Activated CD8-positive, alpha-beta T cell treated with anti-CD3 and anti-CD28 coated beads for 36 hours (primary cell): ENCODE results near the gene RNF126. TPM values are rescaled to one million over a fixed set of nuclear protein-coding genes. Genes with fewer than 3 reads are reported as not detected.
"Not testable (repeated sequence)": the region's sequence is repeated elsewhere in the genome, so short reads cannot be mapped to it uniquely, and the experiment has no call there.

ENCODE experiments used
- ATAC-seq: fragments of 200-7000 bp; cut with Tn5 transposase; one replicate; pipeline ENCODE4 v1.10.0; 2021; ENCODE audit warnings: mild to moderate bottlenecking, moderate library complexity
- CTCF ChIA-PET: fragments of 350-600 bp; sonication (Branson Sonifier 250); formaldehyde crosslinking; loops from one replicate; lab custom pipeline; 2021; ENCODE audit warnings: antibody characterized with exemption; lab: Charles Lee
- POLR2A ChIA-PET: fragments of 350-600 bp; sonication (Branson Sonifier 250); formaldehyde crosslinking; loops from one replicate; lab custom pipeline; 2021; ENCODE audit warnings: antibody characterized with exemption; lab: Charles Lee
- DNase-seq: peaks from one replicate; pipeline ENCODE4 v3.0.0-alpha.2; 2020
- H3K27ac Mint-ChIP-seq: one replicate; pipeline ENCODE4 v1.8.0; 2021; ENCODE audit warnings: mild to moderate bottlenecking, mixed read lengths
- H3K27me3 Mint-ChIP-seq: one replicate; pipeline ENCODE4 v1.8.0; 2021; ENCODE audit warnings: mixed read lengths
- H3K36me3 Mint-ChIP-seq: one replicate; pipeline ENCODE4 v1.8.0; 2021; ENCODE audit warnings: low read depth, mixed read lengths
- H3K4me1 Mint-ChIP-seq: one replicate; pipeline ENCODE4 v1.8.0; 2021; ENCODE audit warnings: low read depth, mixed read lengths
- H3K4me3 Mint-ChIP-seq: one replicate; pipeline ENCODE4 v1.8.0; 2021; ENCODE audit warnings: mild to moderate bottlenecking, moderate library complexity, mixed read lengths
- H3K9me3 Mint-ChIP-seq: one replicate; pipeline ENCODE4 v1.8.0; 2021; ENCODE audit warnings: mixed read lengths
- intact Hi-C: fragments of 100-400 bp; cut with micrococcal nuclease; formaldehyde crosslinking; loops from one replicate; pipeline ENCODE4 v1.10.0; 2022
- total RNA-seq, 2 experiments: library from RNA; stranded (reverse); gene quantifications; one replicate each; pipeline ENCODE4 v1.2.3, GENCODE V29; 2021
- TF ChIP-seq, protein P1 (sequence below): fragments of 200-600 bp; IDR thresholded peaks from one replicate; pipeline ENCODE4 v1.8.0; 2022; ENCODE audit warnings: antibody characterized with exemption, mild to moderate bottlenecking

RNF126 gene
- total RNA-seq, 2 experiments from 2014 or later = 99.1 to 101 TPM

DNA sequence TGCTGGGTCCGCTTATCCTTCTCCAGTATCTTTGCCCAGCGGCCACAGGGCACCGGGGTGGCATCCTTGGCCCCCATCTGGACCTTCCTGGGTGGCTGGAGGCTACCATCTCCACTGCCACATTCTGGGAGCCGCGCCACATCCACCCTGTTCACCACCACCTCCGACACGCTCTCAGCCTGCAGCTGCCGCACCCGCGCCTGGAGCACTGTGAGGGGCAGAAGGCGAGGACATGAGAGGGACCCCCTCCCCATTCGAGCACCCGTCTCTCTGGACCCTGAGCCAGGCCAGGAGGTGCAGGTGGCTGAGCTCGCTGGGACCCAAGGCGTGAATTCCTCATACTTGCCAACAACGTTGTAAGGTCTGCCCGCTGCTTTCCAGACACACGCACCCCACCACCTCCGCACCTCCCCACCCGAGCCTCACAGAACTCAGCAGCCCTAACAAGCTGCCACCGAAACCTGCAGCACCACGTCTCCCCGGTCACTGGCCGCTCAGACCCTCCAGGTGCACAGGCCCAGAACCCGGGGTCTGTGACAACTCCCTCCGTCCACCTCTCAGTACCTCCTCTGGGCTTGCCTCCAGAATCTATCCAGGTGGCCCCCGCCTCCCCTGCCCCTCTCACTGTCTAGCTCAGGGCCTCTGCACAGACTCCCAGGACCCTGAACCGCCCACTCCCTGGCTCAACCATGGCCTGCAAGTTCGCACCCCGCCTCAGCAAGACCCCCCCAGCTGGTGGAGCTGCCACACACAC lies 32.9 kb downstream of the RNF126 start:
- no peaks in the 10 kb centered on the region for H3K9me3 Mint-ChIP-seq
- peaks cover 19% of the 10 kb centered on the region for H3K4me1 Mint-ChIP-seq
- peaks cover 39% of the 10 kb centered on the region for H3K36me3 Mint-ChIP-seq
- H3K4me3 Mint-ChIP-seq = no peak overlapping the region
- TF ChIP-seq, protein P1, sequence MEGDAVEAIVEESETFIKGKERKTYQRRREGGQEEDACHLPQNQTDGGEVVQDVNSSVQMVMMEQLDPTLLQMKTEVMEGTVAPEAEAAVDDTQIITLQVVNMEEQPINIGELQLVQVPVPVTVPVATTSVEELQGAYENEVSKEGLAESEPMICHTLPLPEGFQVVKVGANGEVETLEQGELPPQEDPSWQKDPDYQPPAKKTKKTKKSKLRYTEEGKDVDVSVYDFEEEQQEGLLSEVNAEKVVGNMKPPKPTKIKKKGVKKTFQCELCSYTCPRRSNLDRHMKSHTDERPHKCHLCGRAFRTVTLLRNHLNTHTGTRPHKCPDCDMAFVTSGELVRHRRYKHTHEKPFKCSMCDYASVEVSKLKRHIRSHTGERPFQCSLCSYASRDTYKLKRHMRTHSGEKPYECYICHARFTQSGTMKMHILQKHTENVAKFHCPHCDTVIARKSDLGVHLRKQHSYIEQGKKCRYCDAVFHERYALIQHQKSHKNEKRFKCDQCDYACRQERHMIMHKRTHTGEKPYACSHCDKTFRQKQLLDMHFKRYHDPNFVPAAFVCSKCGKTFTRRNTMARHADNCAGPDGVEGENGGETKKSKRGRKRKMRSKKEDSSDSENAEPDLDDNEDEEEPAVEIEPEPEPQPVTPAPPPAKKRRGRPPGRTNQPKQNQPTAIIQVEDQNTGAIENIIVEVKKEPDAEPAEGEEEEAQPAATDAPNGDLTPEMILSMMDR = no peak
- no peak for ATAC-seq
- no peak for DNase-seq
- H3K27me3 Mint-ChIP-seq = no peaks in the 10 kb centered on the region
- H3K27ac Mint-ChIP-seq = no peak overlapping the region
- intact Hi-C loops = no loop called here
- ChIA-PET POLR2A (interaction anchor here (2.3 kb wide), 1 partner anchor 18 kb away, joined by 6 read pairs; no protein-coding TSS in a partner anchor), CTCF (interaction anchor here (1.5 kb wide), 1 partner anchor 46 kb away, joined by 4 read pairs; no protein-coding TSS in a partner anchor)

DNA sequence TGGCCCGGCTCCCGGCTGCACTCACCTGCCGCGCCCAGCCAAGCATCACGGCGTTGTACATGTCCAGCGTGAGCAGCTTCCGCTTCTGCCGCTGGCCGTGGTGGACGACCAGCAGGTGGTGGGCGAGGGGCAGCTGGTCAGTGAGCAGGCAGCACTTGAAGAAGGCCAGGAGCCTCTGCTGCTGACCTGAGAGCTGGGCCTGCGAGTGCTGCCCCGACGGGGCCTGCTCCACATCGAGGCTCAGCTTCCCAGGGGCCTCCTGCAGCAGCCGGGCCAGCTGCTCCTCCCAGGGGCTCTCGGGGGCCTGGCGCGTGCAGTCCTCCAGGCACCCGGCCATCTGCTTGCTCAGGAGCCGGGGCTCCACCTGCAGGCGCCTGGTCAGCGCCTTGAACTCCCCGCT lies 33.5 kb downstream of the RNF126 start:
- Mint-ChIP-seq H3K36me3 (peaks cover 39% of the 10 kb centered on the region), H3K4me1 (peaks cover 19% of the 10 kb centered on the region)
- ATAC-seq, H3K4me3 Mint-ChIP-seq, DNase-seq, intact Hi-C loops, H3K27me3 Mint-ChIP-seq, POLR2A ChIA-PET, H3K9me3 Mint-ChIP-seq, H3K27ac Mint-ChIP-seq: not testable (repeated sequence)
- CTCF ChIA-PET = interaction anchor here (1.5 kb wide), 1 partner anchor 45 kb away, joined by 4 read pairs; no protein-coding TSS in a partner anchor

DNA sequence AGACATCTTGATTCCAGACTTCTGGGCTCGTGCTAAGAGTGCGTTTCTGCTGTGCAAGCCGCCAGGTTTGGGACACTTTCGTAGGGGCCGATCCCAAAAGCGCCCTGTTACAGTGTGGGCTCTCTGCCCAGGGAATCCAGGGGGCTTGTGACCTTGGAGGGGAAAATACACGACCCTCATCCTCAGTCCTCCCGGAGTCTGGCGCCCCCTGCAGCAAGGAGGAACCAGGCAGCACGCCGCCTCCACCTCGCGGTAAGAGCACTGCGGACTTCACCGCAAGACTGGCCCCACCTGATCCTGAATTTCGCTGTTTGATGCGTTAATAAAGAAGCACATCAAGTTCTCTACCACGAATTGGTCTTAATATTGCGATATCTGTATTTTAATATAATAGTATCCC lies 34.8 kb downstream of the RNF126 start:
- DNase-seq (peak; percentile 35), ATAC-seq (no peak)
- H3K9me3 Mint-ChIP-seq = no peaks in the 10 kb centered on the region
- no peaks in the 10 kb centered on the region for H3K27me3 Mint-ChIP-seq
- TF ChIP-seq, protein P1 = peak; percentile 51
- intact Hi-C loops = no loop called here
- no peak overlapping the region for H3K27ac Mint-ChIP-seq
- POLR2A ChIA-PET = interaction anchor here (0.7 kb wide), 1 partner anchor 45 kb away, joined by 3 read pairs; no protein-coding TSS in a partner anchor
- CTCF ChIA-PET = interaction anchor here (1.5 kb wide), 1 partner anchor 44 kb away, joined by 4 read pairs; no protein-coding TSS in a partner anchor
- peaks cover 19% of the 10 kb centered on the region for H3K4me1 Mint-ChIP-seq
- H3K4me3 Mint-ChIP-seq = no peak overlapping the region
- peaks cover 39% of the 10 kb centered on the region for H3K36me3 Mint-ChIP-seq

DNA sequence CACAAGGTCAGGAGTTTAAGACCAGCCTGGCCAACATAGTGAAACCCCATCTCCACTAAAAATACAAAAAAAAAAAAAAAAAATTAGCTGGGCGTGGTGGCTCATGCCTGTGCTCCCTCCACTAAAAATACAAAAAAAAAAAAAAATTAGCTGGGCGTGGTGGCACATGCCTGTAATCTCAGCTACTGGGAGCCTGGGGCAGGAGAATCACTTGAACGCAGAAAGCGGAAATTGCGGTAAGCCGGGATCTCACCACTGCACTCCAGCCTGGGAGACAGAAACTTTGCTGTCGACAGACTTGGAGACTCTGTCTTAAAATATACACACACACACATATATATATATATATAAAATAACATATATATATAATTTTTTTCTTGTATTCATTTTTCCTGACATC lies 36.4 kb downstream of the RNF126 start:
- H3K9me3 Mint-ChIP-seq, H3K27ac Mint-ChIP-seq, DNase-seq, H3K27me3 Mint-ChIP-seq, ATAC-seq, H3K4me3 Mint-ChIP-seq, intact Hi-C loops: not testable (repeated sequence)
- POLR2A ChIA-PET = interaction anchor here (0.6 kb wide), 1 partner anchor 83 kb away, joined by 3 read pairs; no protein-coding TSS in a partner anchor
- peaks cover 28% of the 10 kb centered on the region for H3K36me3 Mint-ChIP-seq
- H3K4me1 Mint-ChIP-seq = peaks cover 14% of the 10 kb centered on the region
- CTCF ChIA-PET = interaction anchor here (1.0 to 2.0 kb wide), 3 partner anchors 42 to 116 kb away, joined by 3 to 6 read pairs (median 4); no protein-coding TSS in a partner anchor

DNA sequence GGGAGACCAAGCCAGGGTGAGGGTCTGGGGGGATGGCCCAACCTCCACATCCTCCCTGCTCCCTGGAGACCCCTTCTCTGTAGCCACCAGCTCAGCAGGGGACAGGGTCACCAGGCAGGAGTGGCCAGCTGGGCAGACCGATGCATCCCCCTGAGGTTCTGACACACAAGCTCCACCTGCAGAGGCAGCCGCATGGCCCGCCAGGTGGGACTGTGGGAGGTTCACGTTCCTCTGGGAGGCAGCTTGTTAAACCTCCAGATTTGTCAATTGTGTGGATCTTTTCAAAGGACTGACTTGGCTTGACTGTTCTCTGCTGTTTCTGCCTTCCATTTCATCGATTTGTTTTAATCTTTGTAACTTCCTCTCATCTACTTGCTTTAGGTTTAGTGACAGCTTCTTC lies 37.8 kb downstream of the RNF126 start:
- no peak overlapping the region for H3K27ac Mint-ChIP-seq
- H3K27me3 Mint-ChIP-seq = no peaks in the 10 kb centered on the region
- TF ChIP-seq, protein P1 = no peak
- POLR2A ChIA-PET = interaction anchor here (1.4 to 1.6 kb wide), 2 partner anchors 12 to 36 kb away, joined by 4 to 5 read pairs; no protein-coding TSS in a partner anchor
- intact Hi-C loops = no loop called here
- ATAC-seq (no peak), DNase-seq (no peak)
- no peak overlapping the region for H3K4me3 Mint-ChIP-seq
- CTCF ChIA-PET = interaction anchor here (0.6 to 1.2 kb wide), 3 partner anchors 8 to 254 kb away, joined by 3 read pairs; no protein-coding TSS in a partner anchor
- H3K9me3 Mint-ChIP-seq = no peaks in the 10 kb centered on the region
- H3K36me3 Mint-ChIP-seq = peaks cover 24% of the 10 kb centered on the region
- H3K4me1 Mint-ChIP-seq = peaks cover 8% of the 10 kb centered on the region
